HG03439 (cell line): Measurements from ENCODE around the gene PCDH9.
"Not testable (repeated sequence)": the region's sequence is repeated elsewhere in the genome, so short reads cannot be mapped to it uniquely, and the experiment has no call there.

Experiments used
- ATAC-seq: cut with Tn5 transposase; IDR thresholded peaks from one replicate; pipeline ENCODE4 v1.9.1; 2021; ENCODE audit warnings: mild to moderate bottlenecking, moderate library complexity; ENCODE audit not compliant: unreplicated experiment

The PCDH9 gene

GRCh38 chr13:66623129-66623820 lies 606.9 kb downstream of the PCDH9 start:
- no peak for ATAC-seq

- not testable (repeated sequence) for ATAC-seq
Observed at GRCh38 chr13:66621906-66622447, 608.2 kb downstream of the PCDH9 start.

GRCh38 chr13:66618702-66619101 lies 611.4 kb downstream of the PCDH9 start:
- no peak for ATAC-seq

- ATAC-seq, result no peak
Observed at GRCh38 chr13:66617786-66618185, 612.4 kb downstream of the PCDH9 start.

GRCh38 chr13:66612983-66613382 lies 617.2 kb downstream of the PCDH9 start:
- no peak for ATAC-seq

GRCh38 chr13:66586489-66586888 lies 643.6 kb downstream of the PCDH9 start:
- no peak for ATAC-seq

GRCh38 chr13:66585669-66586203 lies 644.4 kb downstream of the PCDH9 start:
- no peak for ATAC-seq

- no peak for ATAC-seq
Observed at GRCh38 chr13:66581675-66582074, 648.5 kb downstream of the PCDH9 start.

- no peak for ATAC-seq
Observed at GRCh38 chr13:66578305-66578704, 651.8 kb downstream of the PCDH9 start.

- no peak for ATAC-seq
Observed at GRCh38 chr13:66577358-66577757, 652.8 kb downstream of the PCDH9 start.

GRCh38 chr13:66576381-66576780 lies 653.8 kb downstream of the PCDH9 start:
- ATAC-seq, result no peak

- no peak for ATAC-seq
Observed at GRCh38 chr13:66574606-66575005, 655.5 kb downstream of the PCDH9 start.

GRCh38 chr13:66567899-66568612 lies 662.1 kb downstream of the PCDH9 start:
- ATAC-seq, result no peak

- ATAC-seq, result no peak
Observed at GRCh38 chr13:66565279-66565678, 664.9 kb downstream of the PCDH9 start.

- ATAC-seq, result no peak
Observed at GRCh38 chr13:66563076-66563475, 667.1 kb downstream of the PCDH9 start.

GRCh38 chr13:66562054-66562453 lies 668.1 kb downstream of the PCDH9 start:
- no peak for ATAC-seq

GRCh38 chr13:66560991-66561390 lies 669.1 kb downstream of the PCDH9 start:
- ATAC-seq, result no peak

GRCh38 chr13:66560189-66560588 lies 669.9 kb downstream of the PCDH9 start:
- ATAC-seq, result no peak

- no peak for ATAC-seq
Observed at GRCh38 chr13:66559093-66559492, 671.0 kb downstream of the PCDH9 start.

- ATAC-seq, result no peak
Observed at GRCh38 chr13:66558506-66558905, 671.6 kb downstream of the PCDH9 start.

- ATAC-seq, result no peak
Observed at GRCh38 chr13:66557357-66557756, 672.8 kb downstream of the PCDH9 start.

- ATAC-seq, result no peak
Observed at GRCh38 chr13:66556306-66556705, 673.8 kb downstream of the PCDH9 start.
